GM23338 (cell line): ENCODE data around the gene TMSB15C. TPM values are rescaled to one million over a fixed set of nuclear protein-coding genes. Genes with fewer than 3 reads are reported as not detected.

Source experiments
- ATAC-seq: fragments of 200-7000 bp; cut with Tn5 transposase; 3 replicates; pipeline ENCODE4 v1.9.1; 2020
- DNase-seq: peaks from one replicate; pipeline ENCODE4 v3.0.0-alpha.2; 2015; ENCODE audit warnings: low spot score
- H2AFZ ChIP-seq: fragments of 200-600 bp; sonication (generic); 2 replicates; pipeline ENCODE4 v1.8.0; 2016; ENCODE audit warnings: antibody characterized with exemption, mild to moderate bottlenecking, moderate library complexity
- H3F3A ChIP-seq: fragments of 200-600 bp; sonication (generic); replicated peaks from 2 replicates; pipeline ENCODE4 v1.8.0; 2017; ENCODE audit warnings: antibody characterized with exemption, mixed run types, low read depth
- H3K27ac ChIP-seq: fragments of 200-600 bp; sonication (generic); 2 replicates; pipeline ENCODE4 v1.6.1; 2016; ENCODE audit warnings: low read depth
- H3K27me3 ChIP-seq: fragments of 200-600 bp; sonication (generic); 2 replicates; pipeline ENCODE4 v1.8.0; 2016; ENCODE audit warnings: mild to moderate bottlenecking, mixed run types, moderate library complexity; ENCODE audit not compliant: insufficient read depth
- H3K36me3 ChIP-seq: fragments of 200-600 bp; sonication (generic); 2 replicates; pipeline ENCODE4 v1.8.0; 2016; ENCODE audit warnings: mild to moderate bottlenecking; ENCODE audit not compliant: insufficient read depth
- H3K4me1 ChIP-seq: fragments of 200-600 bp; sonication (generic); 2 replicates; pipeline ENCODE4 v1.8.0; 2016; ENCODE audit warnings: mild to moderate bottlenecking, moderate library complexity; ENCODE audit not compliant: insufficient read depth
- H3K4me2 ChIP-seq: fragments of 200-600 bp; sonication (generic); 2 replicates; pipeline ENCODE4 v1.7.1; 2017; ENCODE audit warnings: mixed run types
- H3K4me3 ChIP-seq: fragments of 200-600 bp; sonication (generic); 2 replicates; pipeline ENCODE4 v1.6.1; 2016; ENCODE audit warnings: mixed run types
- H3K79me2 ChIP-seq: fragments of 200-600 bp; sonication (generic); replicated peaks from 2 replicates; pipeline ENCODE4 v1.8.0; 2017; ENCODE audit warnings: mild to moderate bottlenecking; ENCODE audit not compliant: insufficient read depth
- H3K9me2 ChIP-seq: fragments of 200-600 bp; sonication (generic); 2 replicates; pipeline ENCODE4 v1.8.0; 2017; ENCODE audit not compliant: insufficient read depth
- H4K20me1 ChIP-seq: fragments of 200-600 bp; sonication (generic); replicated peaks from 2 replicates; pipeline ENCODE4 v1.8.0; 2017; ENCODE audit warnings: mild to moderate bottlenecking; ENCODE audit not compliant: insufficient read depth
- H3K27ac Mint-ChIP-seq: 2 replicates; pipeline ENCODE4 v1.8.0; 2020; ENCODE audit warnings: inconsistent platforms, mild to moderate bottlenecking, moderate library complexity, mixed read lengths
- H3K27me3 Mint-ChIP-seq: 3 replicates; pipeline ENCODE4 v1.8.0; 2022; ENCODE audit warnings: low read depth, mild to moderate bottlenecking, moderate library complexity, mixed read lengths, inconsistent platforms; ENCODE audit not compliant: insufficient read depth, poor library complexity
- H3K36me3 Mint-ChIP-seq: 3 replicates; pipeline ENCODE4 v1.8.0; 2021; ENCODE audit warnings: low read depth, mild to moderate bottlenecking, inconsistent platforms, moderate library complexity, mixed read lengths
- H3K4me1 Mint-ChIP-seq: 3 replicates; pipeline ENCODE4 v1.8.0; 2020; ENCODE audit warnings: mild to moderate bottlenecking, inconsistent platforms, mixed read lengths
- H3K4me3 Mint-ChIP-seq: 3 replicates; pipeline ENCODE4 v1.8.0; 2021; ENCODE audit warnings: moderate library complexity, mild to moderate bottlenecking, inconsistent platforms, mixed read lengths
- H3K9me3 Mint-ChIP-seq: 3 replicates; pipeline ENCODE4 v1.8.0; 2020; ENCODE audit warnings: moderate library complexity, mild to moderate bottlenecking, inconsistent platforms, mixed read lengths
- CREB1 ChIP-seq: fragments of 250-450 bp; sonication (Bioruptor Pico); IDR thresholded peaks from 2 replicates; pipeline ENCODE4 v1.5.0; 2020; ENCODE audit warnings: low read depth, mild to moderate bottlenecking, moderate library complexity
- CTCF ChIP-seq, 2 experiments: fragments of 200-600 bp in 1 of 2; sonication (generic) in 1 of 2; conservative IDR thresholded peaks; 2 replicates each; pipeline versions ENCODE4 v1.5.1 to v1.6.1; 2016 to 2017; ENCODE audit warnings: antibody characterized with exemption in 2 of 2, low read depth in 2 of 2, mild to moderate bottlenecking in 2 of 2, moderate library complexity in 1 of 2
- EZH2 ChIP-seq: fragments of 200-600 bp; sonication (generic); IDR thresholded peaks from one replicate; pipeline ENCODE4 v1.8.0; 2017; ENCODE audit warnings: antibody characterized with exemption, mild to moderate bottlenecking, low read depth; ENCODE audit not compliant: unreplicated experiment
- EZH2phosphoT487 ChIP-seq: fragments of 200-600 bp; sonication (generic); IDR thresholded peaks from one replicate; pipeline ENCODE4 v1.8.1; 2018; ENCODE audit warnings: antibody characterized with exemption; ENCODE audit not compliant: unreplicated experiment
- JUNB ChIP-seq: IDR thresholded peaks from one replicate; pipeline ENCODE4 v1.6.1; 2016; ENCODE audit warnings: antibody characterized with exemption; ENCODE audit not compliant: unreplicated experiment
- POLR2AphosphoS5 ChIP-seq: IDR thresholded peaks from 2 replicates; pipeline ENCODE4 v1.6.1; 2016; ENCODE audit warnings: antibody characterized with exemption, low read depth
- STAT1 ChIP-seq: IDR thresholded peaks from one replicate; pipeline ENCODE4 v1.6.1; 2016; ENCODE audit warnings: antibody characterized with exemption; ENCODE audit not compliant: unreplicated experiment
- ZNF114 ChIP-seq: fragments of 250-450 bp; sonication (Bioruptor Pico); IDR thresholded peaks from 2 replicates; pipeline ENCODE4 v1.5.0; 2020; ENCODE audit warnings: mild to moderate bottlenecking, moderate library complexity
- ZNF462 ChIP-seq: fragments of 250-450 bp; sonication (Bioruptor Pico); IDR thresholded peaks from 2 replicates; pipeline ENCODE4 v1.5.0; 2020; ENCODE audit warnings: mild to moderate bottlenecking, moderate library complexity
- polyA plus RNA-seq: library from polyadenylated mRNA; unstranded; fragments of >200 nt; fragmentation: Nextera tagmentation; extraction: Ambion mirVana; gene quantifications from 2 replicates; pipeline ENCODE4 v1.2.1, GENCODE V29; 2016
- total RNA-seq: library from RNA; depleted of rRNA; stranded (reverse); fragments of >200 nt; shearing (Covaris generic); gene quantifications from 2 replicates; pipeline ENCODE4 v1.2.3, GENCODE V29; 2014

Gene TMSB15C
- total and polyA plus RNA-seq, 2 experiments from 2014 or later: 1.1 to 3.9 TPM

GRCh38 chrX:104047171-104047570 is 28.9 kb downstream of the TMSB15C start (continued):
- TF ChIP-seq ZNF462 (CRISPR knock-in tag) (no peak), CREB1 (CRISPR knock-in tag) (no peak)

GRCh38 chrX:104045642-104046041 is 30.4 kb downstream of the TMSB15C start:
- Histone ChIP-seq H3K36me3 (no peaks in the 10 kb centered on the region), H4K20me1 (no peaks in the 10 kb centered on the region), H3F3A (no peaks in the 10 kb centered on the region), H3K79me2 (no peaks in the 10 kb centered on the region), H3K4me3 (no peak overlapping the region), H3K27me3 (no peaks in the 10 kb centered on the region), H2AFZ (no peak overlapping the region), H3K27ac (no peak overlapping the region), H3K9me2 (no peaks in the 10 kb centered on the region), H3K4me1 (no peaks in the 10 kb centered on the region), H3K4me2 (no peak overlapping the region)
- DNase-seq (no peak), ATAC-seq (no peak)
- H3K36me3 Mint-ChIP-seq: no peaks in the 10 kb centered on the region
- no peaks in the 10 kb centered on the region for H3K9me3 Mint-ChIP-seq
- H3K4me1 Mint-ChIP-seq: peaks cover 9% of the 10 kb centered on the region
- no peaks in the 10 kb centered on the region for H3K27me3 Mint-ChIP-seq
- TF ChIP-seq STAT1 (no peak), POLR2AphosphoS5 (no peak), JUNB (no peak), EZH2phosphoT487 (no peak), EZH2 (no peak), ZNF114 (no peak), CTCF (conservative IDR thresholded peaks at IDR 0.05; ENCODE audit: low read depth in 2 of 2) (no peak), CREB1 (CRISPR knock-in tag) (no peak)
- no peak overlapping the region for H3K27ac Mint-ChIP-seq
- no peak overlapping the region for H3K4me3 Mint-ChIP-seq
